Sigmoid colon (tissue), 7 donors: ENCODE results near the gene SLN. TPM values are rescaled to one million over a fixed set of nuclear protein-coding genes. Genes with fewer than 3 reads are reported as not detected.

Experiments
- DNase-seq: peaks from one replicate; pipeline ENCODE4 v3.0.0-alpha.2; 2019
- H3K27ac ChIP-seq, 4 donors: fragments of 200-600 bp; sonication (generic); one replicate each; pipeline ENCODE4 v1.5.1; 2016 to 2019; ENCODE audit warnings: mild to moderate bottlenecking in 1 of 4
- H3K27me3 ChIP-seq, 3 donors: fragments of 200-600 bp; sonication (generic); one replicate each; pipeline ENCODE4 v1.5.1; 2019; ENCODE audit warnings: mild to moderate bottlenecking in 1 of 3
- H3K36me3 ChIP-seq, 4 donors: fragments of 200-600 bp; sonication (generic); one replicate each; pipeline ENCODE4 v1.5.1; 2016 to 2019
- H3K4me1 ChIP-seq, 4 donors: fragments of 200-600 bp; sonication (generic); one replicate each; pipeline ENCODE4 v1.5.1; 2017 to 2019
- H3K4me3 ChIP-seq, 4 donors: fragments of 200-600 bp; sonication (generic); one replicate each; pipeline ENCODE4 v1.5.1; 2017 to 2019; ENCODE audit warnings: mild to moderate bottlenecking in 2 of 4, moderate library complexity in 1 of 4
- H3K9me3 ChIP-seq, 4 donors: fragments of 200-600 bp in 3 of 4; sonication (generic) in 3 of 4; one replicate each; pipeline versions ENCODE4 v1.5.1 to v1.6.1; 2013 to 2019
- CTCF ChIP-seq, 4 experiments: fragments of 450-650 bp in 3 of 4; fragments of 200-600 bp in 1 of 4; IDR thresholded peaks; one replicate each; pipeline ENCODE4 v1.5.1; 2016 to 2019; ENCODE audit warnings: antibody characterized with exemption in 4 of 4, mild to moderate bottlenecking in 3 of 4, moderate library complexity in 2 of 4
- EP300 ChIP-seq, 4 donors: sonication (generic); formaldehyde crosslinking; IDR thresholded peaks; one replicate each; pipeline ENCODE4 v1.6.1; 2017; ENCODE audit warnings: antibody characterized with exemption in 4 of 4
- POLR2A ChIP-seq, 2 donors: fragments of 450-650 bp; IDR thresholded peaks; one replicate each; pipeline ENCODE4 v1.6.1; 2016; ENCODE audit warnings: antibody characterized with exemption in 2 of 2, mild to moderate bottlenecking in 2 of 2, moderate library complexity in 2 of 2
- POLR2AphosphoS5 ChIP-seq, 4 donors: sonication (generic); formaldehyde crosslinking; IDR thresholded peaks; one replicate each; pipeline ENCODE4 v1.6.1; 2017; ENCODE audit warnings: antibody characterized with exemption in 4 of 4
- WGBS, 2 donors: extraction: QIAGEN DNeasy Blood & Tissue Kit; methylation state at CpG; one replicate each; pipeline ENCODE4 v1.1.7; 2013; 5-methylcytosine and 5-hydroxymethylcytosine counted together
- intact Hi-C: fragments of 100-400 bp; cut with DNase I; formaldehyde crosslinking; loops from one replicate; pipeline ENCODE4 v1.15.1; 2023
- polyA plus RNA-seq, 3 donors: library from polyadenylated mRNA; stranded (reverse); fragments of 200-250 nt; gene quantifications; one replicate each; pipeline ENCODE4 v1.2.3, GENCODE V29; 2013
- total RNA-seq, 4 donors: library from RNA; depleted of rRNA; stranded (reverse); fragments of >200 nt; gene quantifications; one replicate each; pipeline ENCODE4 v1.1.0, GENCODE V29; 2016
- donor health status: healthy with polysubstance abuse.
- donor health status: Bipolar disorder and iron deficiency.
- donor health status: healthy.

SLN gene
- total and polyA plus RNA-seq, 7 donors, result not detected

DNA sequence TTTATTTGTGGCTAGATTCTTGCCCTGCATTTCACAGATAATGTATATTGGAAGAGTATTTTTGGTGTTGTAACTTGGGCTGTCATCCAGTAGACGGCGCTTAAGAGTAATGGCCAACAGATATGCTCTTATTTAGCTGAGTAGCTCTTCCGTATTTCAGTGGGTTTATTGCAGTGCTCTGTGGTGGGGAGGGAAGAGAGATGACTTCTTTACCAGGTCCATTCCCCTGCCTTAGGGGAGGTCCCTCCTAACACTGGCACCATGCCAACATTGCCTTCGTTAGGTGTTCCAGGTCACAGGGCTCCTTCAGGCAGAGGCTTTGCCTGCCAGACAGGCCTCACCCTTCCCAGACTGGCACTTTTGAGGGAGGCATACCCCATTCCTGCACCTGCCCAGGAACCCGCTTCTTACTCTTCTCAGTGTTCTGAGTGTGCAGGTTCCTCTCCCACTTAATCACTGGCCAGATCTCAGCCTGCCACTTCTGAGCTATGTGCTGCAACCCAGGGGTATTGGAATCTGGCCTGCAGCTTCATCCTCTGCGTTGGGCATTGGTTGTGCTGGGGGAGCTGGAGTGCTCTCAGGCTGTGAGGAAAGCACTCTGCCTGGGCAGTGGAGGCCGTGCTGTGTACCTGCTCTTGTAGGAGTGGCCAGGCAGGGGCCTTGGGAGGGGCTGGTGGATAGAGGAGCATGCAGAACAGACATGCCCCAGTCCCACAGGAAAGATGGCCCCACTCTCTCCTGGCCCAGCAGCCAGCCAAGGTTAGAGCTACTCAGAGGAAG, 29.4 kb upstream of the SLN start:
- Histone ChIP-seq H3K4me1 (no peaks in the 10 kb centered on the region), H3K36me3 (no peaks in the 10 kb centered on the region), H3K27ac (no peak overlapping the region), H3K27me3 (no peaks in the 10 kb centered on the region), H3K9me3 (no peaks in the 10 kb centered on the region), H3K4me3 (no peak overlapping the region)
- no peak for DNase-seq
- TF ChIP-seq EP300 (IDR thresholded peaks at IDR 0.05), result no peak
- TF ChIP-seq CTCF (IDR thresholded peaks at IDR 0.05), result no peak
- TF ChIP-seq POLR2AphosphoS5 (IDR thresholded peaks at IDR 0.05), result no peak
- TF ChIP-seq POLR2A (IDR thresholded peaks at IDR 0.05), result no peak
- intact Hi-C loops, result no loop called here
- WGBS, 2 donors, result 36 to 51% methylated on average over 7 of the region's 7 CpGs

DNA sequence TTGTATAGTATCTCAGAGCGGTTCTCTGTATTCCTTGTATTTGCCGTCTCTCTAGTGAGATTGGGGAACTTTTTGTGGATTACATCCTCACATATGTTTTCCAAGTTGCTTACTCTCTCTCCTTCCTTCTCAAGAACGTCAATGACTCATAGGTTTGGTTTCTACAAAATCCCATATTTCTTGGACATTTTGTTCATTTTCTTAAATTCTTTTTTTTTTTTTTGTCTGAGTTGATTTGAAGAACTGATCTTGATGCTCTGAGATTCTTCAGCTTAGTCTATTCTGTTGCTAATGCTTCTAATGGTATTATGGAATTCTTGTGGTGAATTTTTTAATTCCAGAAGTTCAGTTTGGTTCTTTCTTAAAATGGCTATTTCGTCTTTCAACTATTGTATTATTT, 28.4 kb upstream of the SLN start:
- Histone ChIP-seq H3K27ac (no peak overlapping the region), H3K36me3 (no peaks in the 10 kb centered on the region), H3K4me1 (no peaks in the 10 kb centered on the region), H3K9me3 (no peaks in the 10 kb centered on the region), H3K27me3 (no peaks in the 10 kb centered on the region), H3K4me3 (no peak overlapping the region)
- no peak for DNase-seq
- no peak for TF ChIP-seq POLR2AphosphoS5 (IDR thresholded peaks at IDR 0.05)
- TF ChIP-seq CTCF (IDR thresholded peaks at IDR 0.05), result no peak
- TF ChIP-seq POLR2A (IDR thresholded peaks at IDR 0.05), result no peak
- TF ChIP-seq EP300 (IDR thresholded peaks at IDR 0.05), result no peak
- intact Hi-C loops, result no loop called here
- WGBS, 2 donors, result 86 to 87% methylated on average over 4 of the region's 4 CpGs

GRCh38 chr11:107736546-107736945, 24.7 kb upstream of the SLN start:
- 25 to 29% methylated on average over 1 of the region's 1 CpG for WGBS, 2 donors
- Histone ChIP-seq H3K4me3 (no peak overlapping the region), H3K9me3 (no peaks in the 10 kb centered on the region), H3K27ac (no peak overlapping the region), H3K36me3 (no peaks in the 10 kb centered on the region), H3K27me3 (no peaks in the 10 kb centered on the region), H3K4me1 (no peaks in the 10 kb centered on the region)
- no peak for DNase-seq
- TF ChIP-seq CTCF (IDR thresholded peaks at IDR 0.05) (no peak), POLR2A (IDR thresholded peaks at IDR 0.05) (no peak), EP300 (IDR thresholded peaks at IDR 0.05) (no peak), POLR2AphosphoS5 (IDR thresholded peaks at IDR 0.05) (no peak)
- intact Hi-C loops, result no loop called here

DNA sequence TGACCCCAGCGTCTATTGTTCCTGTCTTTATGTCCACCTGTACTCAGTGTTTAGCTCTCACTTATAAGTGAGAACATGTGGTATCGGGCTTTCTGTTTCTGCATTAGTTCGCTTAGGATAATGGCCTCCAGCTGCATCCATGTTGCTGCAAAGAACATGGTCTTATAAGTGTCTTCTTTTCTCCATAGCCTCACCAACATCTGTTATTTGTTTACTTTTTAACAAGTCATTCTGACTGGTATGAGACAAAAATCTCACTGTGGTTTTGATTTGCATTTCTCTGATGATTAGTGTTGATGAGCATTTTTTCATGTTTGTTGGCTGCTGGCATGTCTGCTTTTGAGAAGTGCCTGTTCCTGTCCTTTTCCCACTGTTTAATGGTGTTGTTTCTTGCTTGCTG, 21.7 kb upstream of the SLN start:
- no peak for DNase-seq
- intact Hi-C loops, result no loop called here
- no peak for TF ChIP-seq POLR2AphosphoS5 (IDR thresholded peaks at IDR 0.05)
- no peak for TF ChIP-seq CTCF (IDR thresholded peaks at IDR 0.05)
- TF ChIP-seq POLR2A (IDR thresholded peaks at IDR 0.05), result no peak
- TF ChIP-seq EP300 (IDR thresholded peaks at IDR 0.05), result no peak

DNA sequence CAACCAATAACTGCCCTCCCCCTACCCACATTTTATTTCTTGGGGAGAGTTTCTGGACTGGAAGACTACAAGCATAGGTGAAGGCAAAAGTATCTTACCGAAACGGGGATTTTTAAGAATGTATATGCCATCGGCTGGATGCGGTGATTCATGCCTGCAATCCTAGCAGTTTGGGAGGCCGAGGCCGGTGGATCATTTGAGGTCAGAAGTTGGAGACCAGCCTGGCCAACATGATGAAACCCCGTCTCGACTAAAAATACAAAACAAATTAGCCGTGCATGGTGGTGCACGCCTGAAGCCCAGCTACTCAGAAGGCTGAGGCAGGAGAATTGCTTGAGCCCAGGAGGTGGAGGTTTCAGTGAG, 20.8 kb upstream of the SLN start:
- Histone ChIP-seq H3K27me3 (no peaks in the 10 kb centered on the region), H3K9me3 (no peaks in the 10 kb centered on the region), H3K27ac (no peak overlapping the region), H3K4me3 (no peak overlapping the region), H3K36me3 (no peaks in the 10 kb centered on the region), H3K4me1 (no peaks in the 10 kb centered on the region)
- TF ChIP-seq POLR2A (IDR thresholded peaks at IDR 0.05), result no peak
- TF ChIP-seq EP300 (IDR thresholded peaks at IDR 0.05), result no peak
- no peak for TF ChIP-seq CTCF (IDR thresholded peaks at IDR 0.05)
- no peak for TF ChIP-seq POLR2AphosphoS5 (IDR thresholded peaks at IDR 0.05)
- intact Hi-C loops, result no loop called here
- WGBS, 2 donors, result 92 to 93% methylated on average over 10 of the region's 10 CpGs
- DNase-seq, result no peak

More for the DNA sequence above, 21.7 kb upstream of the SLN start:
- H3K4me1 ChIP-seq, result no peaks in the 10 kb centered on the region
- H3K27me3 ChIP-seq, result no peaks in the 10 kb centered on the region
- no peaks in the 10 kb centered on the region for H3K36me3 ChIP-seq
- WGBS, 2 donors, result 81 to 85% methylated on average over 3 of the region's 3 CpGs
- no peaks in the 10 kb centered on the region for H3K9me3 ChIP-seq
- no peak overlapping the region for H3K27ac ChIP-seq
- H3K4me3 ChIP-seq, result no peak overlapping the region
